Stimulated activated CD4-positive, alpha-beta T cell treated with anti-CD3 and anti-CD28 coated beads, TNF-alpha, amount 100 ng/mL, for 24 hours (primary cell): ENCODE results near the gene SNX9.
"Not testable (repeated sequence)": the region's sequence is repeated elsewhere in the genome, so short reads cannot be mapped to it uniquely, and the experiment has no call there.

Experiments used
- DNase-seq, 3 experiments: peaks; one replicate each; pipeline ENCODE4 v3.0.0-alpha.2; 2020; ENCODE audit warnings: low read depth in 3 of 3

The SNX9 gene

GRCh38 chr6:157953580-157954091, 130.6 kb downstream of the SNX9 start:
- no peak for DNase-seq

DNA sequence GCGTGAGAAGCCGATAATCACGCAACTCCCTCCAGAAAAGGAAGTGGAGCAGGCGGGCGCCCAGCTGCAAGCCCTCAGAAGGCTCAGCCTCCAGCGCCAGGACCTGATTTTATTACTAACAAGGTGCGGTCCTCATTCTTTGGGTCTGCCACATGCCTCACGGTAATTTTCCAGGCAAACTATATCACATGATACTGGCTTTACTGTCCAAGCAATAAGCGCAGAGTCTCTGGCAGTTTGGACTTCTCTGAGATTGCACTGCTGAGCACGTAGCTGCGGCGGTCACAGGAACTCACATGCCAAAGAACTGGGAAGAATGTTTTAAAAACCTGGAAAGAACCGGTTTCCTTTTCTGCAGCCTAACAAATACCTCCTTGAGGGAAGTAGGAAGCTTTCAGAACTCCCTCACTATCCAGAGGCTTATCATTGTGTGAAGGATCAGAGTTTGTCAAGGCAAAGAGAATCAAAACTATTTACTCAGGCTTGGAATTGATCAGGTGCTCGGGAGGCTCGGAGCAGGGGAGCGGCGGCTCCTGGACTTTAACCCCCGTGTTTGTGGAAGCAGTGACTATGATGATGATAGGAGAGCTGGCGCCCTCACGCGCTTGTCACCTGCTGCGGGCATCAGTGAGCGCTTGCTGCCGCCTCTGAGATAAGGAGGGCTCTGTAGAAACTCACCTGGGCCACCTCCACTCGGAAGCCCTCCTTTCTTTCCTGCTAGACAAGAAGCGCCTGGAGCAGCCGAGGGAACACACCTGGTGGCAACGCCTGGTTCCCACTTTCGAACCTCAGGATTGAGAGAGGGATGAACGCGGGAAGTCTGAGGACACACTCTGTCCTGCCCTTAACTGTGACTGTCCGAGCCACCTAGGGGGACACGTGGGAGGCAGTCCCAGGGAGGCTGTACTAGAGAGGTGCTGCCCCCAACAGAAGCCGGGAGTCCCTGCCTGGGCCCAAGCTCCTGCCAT, 131.4 kb downstream of the SNX9 start:
- no peak for DNase-seq

- DNase-seq: no peak
These were observed 132.6 kb downstream of the SNX9 start for GRCh38 chr6:157955675-157956074.

DNA sequence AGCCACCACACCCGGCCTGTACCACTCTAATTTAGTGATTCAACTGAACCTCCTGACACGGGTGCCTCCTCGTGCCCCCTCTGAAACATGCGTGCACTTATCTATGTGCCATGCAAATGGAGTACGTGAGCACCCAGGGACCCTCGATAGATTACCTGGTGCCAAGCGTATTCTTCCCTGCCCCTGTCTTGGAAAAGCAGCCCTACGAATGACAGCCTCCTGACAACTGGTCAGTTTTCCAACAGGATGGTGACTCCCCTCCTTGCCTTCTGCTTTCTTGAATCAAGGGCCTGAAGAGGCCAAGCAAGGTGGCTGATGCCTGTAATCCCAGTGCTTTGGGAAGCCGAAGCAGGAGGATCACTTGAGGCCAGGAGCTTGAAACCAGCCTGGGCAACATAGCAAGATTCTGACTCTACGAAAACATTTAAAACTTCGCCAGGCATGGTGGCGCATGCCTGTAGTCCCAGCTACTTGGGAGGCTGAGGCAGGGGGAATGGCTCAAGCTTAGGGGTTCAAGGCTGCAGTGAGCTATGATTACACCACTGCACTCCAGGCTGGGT, 133.2 kb downstream of the SNX9 start:
- no peak for DNase-seq

DNA sequence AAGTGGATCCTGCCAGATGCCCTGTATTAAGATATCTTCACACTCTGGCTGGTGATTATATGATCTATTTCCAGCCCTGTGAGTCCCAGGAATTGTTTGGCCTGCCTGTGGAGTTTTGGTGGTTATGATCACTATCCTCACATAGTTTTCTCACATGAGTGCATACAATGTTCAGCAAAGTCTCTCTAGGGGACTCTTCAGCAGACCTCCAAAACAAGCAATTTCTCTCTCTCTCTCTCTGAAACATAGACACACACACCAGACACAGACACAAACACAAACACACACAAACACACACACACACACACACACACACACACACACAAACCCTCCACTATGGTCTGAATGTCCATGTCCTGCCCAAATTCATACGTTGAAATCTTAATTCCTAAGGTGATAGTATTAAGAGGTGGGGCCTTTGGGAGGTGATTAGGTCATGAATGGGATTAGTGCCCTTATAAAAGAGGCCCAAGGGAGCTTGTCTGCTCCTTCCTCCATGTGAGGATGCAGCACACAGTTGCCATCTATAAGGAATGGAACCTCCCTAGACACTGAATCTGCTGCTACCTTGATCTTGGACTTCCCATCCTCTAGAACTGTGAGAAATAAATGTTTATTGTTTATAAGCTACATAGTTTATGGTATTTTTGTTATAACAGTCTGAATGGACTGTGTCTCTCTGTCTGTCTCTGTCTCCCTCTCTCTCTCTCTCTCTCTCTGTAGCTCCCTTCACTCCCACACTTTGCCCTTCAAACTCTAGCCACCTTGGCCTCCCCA, 136.6 kb downstream of the SNX9 start:
- no peak for DNase-seq

DNA sequence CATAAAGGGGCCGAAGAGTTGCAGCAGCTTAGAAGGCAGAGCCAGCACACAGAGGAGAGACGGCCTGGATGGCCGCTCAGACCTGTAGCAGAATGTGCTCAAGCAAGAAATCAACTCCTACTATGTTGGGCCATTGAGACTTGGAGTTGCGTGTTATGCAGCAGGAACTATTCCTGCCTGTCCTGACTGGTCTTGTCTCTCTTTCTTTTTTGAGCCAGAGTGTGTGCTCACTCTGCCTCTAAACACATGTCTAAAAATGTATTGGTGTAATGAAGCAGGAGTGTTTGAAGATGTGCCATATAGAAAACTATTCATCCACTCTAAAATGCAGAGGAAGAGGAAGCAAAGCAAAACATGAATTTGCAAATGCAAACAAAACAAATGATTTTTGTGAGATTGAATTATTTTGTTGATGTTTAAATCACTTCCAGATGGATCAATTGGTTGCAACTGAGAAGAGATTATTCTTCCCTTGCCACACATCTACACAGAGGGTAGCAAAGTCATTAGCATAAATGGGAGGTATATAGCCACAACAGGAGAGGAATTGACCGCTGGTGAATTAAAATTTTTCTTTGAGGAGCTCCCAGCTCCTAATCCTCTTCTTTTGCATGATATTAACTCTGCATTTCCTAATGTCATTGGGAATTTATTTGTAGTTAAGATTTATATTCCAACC, 138.2 kb downstream of the SNX9 start:
- DNase-seq: no peak

DNA sequence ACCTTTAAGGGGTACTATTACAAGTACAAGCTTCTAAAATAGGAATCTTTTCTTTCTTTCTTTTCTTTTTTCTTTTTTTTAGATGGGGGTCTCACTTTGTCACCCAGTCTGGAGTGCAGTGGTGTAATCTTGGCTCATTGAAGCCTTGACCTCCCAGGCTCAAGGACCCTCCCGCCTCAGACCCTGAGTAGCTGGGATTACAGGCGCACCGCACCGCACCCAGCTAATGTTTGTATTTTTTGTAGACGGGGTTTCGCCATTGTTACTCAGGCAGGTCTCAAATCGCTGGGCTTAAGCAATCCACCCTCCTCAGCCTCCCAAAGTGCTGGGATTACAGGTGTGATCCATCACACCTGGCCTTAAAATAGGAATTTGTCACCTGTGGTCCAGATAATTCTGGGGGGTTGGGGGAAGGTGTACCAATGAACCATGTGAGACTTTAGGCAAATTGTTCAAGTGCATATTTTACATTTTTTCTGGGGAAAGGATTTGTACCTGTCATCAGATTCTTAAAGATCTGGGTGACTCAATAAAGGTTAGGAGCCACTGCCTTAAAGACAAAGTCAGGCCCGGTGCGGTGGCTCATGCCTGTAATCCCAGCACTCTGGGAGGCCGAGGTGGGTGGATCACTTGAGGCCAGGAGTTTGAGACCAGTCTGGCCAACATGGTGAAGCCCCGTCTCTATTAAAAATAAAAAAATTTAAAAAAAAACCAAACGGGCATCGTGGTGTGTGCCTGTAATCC, 139.0 kb downstream of the SNX9 start:
- DNase-seq: no peak

DNA sequence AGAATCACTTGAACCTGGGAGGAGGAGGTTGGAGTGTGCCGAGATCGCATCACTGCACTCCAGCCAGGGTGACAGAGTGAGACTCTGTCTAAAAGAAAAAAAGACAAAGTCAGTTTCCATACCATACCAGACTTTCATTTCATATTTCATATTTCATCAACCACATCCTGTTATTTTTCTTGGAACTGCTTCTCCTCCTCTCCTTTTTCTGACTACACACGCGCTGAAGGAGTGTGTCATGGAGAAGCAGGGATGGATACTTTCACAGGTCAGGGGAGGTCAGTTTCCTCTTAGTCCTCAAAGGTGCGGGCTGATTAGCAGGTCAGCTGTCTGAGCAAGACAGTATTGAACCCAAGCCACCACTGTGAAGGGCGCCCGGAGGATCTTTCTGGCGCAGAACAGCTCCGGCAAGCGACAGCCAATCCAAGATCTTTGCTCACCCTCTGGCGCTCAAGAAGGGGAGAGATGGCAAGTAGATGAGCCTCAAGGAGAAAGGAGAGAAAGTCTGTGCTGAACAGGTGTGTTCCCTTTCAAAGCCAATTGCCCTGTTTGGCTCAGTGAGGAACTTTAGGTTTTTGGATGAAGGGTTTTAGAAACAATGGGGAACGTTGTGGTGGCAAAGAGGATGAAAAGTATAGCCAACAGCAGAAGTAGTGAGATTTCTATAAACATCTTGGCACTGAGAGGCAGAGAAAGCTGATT, 139.7 kb downstream of the SNX9 start:
- no peak for DNase-seq

DNA sequence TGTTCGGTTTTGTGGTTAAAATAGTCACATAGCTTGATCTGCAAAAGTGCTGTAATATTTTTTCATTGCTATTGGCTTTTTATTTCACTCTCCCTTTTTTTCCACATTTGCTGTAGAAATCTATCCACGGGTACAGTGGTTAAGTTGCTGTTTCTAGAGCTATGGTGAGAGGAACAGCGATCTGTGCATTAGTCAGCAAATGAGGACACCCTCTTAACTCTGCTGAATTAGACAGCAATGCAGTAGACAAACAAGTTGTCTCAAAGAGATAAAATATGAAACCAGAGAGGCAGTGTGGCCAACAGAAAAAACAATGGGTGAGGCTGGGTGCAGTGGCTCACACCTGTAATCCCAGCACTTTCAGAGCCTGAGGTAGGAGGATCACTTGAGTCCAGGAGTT, 141.1 kb downstream of the SNX9 start:
- no peak for DNase-seq

DNA sequence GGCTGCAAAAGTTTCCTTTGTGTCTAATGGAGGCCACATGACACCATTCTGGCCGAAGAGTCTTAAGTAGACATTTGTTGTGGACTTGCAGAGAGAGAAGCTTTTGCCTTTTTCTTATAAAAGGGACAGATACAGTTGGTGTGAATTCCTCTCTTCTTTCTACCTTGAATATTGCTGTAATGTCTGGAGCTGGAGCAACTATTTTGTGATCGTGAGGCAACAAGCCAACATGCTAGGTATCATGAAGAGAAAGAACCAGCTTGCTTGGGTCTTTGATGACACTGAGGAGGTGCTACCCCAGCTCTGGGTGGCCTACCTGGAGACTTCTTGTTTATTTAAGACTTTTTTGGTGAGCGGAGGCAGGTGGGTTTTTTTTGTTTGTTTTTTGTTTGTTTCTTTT, 142.3 kb downstream of the SNX9 start:
- DNase-seq: no peak

DNA sequence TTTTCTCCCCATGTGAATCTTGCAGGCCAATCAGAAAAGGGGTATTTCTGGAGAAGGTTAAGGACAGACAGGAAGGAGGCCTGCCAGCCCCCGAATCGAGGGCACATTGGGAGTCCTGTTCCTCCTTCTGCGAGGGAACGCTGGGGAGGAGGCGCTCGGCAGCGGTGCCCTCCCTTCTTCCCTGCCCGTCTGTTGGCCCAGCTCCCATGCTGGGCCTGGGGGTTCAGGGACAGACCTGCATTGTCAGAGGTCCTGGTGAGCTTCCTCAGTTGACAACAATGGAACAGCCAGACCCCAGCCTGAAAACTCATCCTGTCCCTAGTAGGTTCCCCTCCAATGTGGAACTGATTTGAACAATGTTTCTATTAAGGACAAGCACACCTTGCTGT, 143.5 kb downstream of the SNX9 start:
- no peak for DNase-seq

DNA sequence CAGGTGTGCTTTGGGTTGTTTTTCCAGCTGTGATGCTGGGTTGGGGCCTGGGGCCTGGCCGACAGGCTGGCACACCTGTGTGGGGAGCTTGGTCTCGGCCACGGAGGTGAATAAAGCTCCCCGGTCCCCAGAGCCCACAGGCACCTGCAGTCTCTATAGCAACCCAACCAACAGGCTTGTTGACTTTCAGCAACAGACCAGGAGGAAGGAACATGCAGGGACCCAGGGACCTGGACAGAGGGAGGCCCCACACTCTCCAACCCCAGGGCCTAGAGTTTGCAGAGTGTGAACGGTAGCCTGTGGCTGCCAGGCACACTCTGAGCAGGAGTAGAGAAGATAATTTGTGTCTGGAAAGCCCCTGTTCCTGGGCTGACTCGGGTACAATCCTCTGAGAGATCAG, 144.0 kb downstream of the SNX9 start:
- DNase-seq: no peak

GRCh38 chr6:157967486-157967885, 144.4 kb downstream of the SNX9 start:
- no peak for DNase-seq

DNA sequence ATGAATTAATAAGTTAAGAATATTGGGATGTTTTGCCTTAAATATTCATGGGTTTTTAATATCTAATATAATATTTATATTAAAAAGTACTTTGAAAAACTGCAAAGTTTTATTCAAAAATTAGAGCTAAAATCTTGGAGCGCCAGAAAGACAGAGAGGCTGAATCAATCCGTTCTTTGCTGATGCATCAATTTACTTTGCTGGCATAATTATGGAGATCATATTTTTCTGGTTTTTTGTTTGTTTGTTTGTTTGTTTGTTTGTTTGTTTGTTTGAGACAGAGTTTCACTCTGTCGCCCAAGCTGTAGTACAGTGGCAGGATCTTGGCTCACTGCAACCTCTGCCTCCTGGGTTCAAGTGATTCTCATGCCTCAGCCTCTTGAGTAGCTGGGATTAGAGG, 149.1 kb downstream of the SNX9 start:
- DNase-seq: not testable (repeated sequence)

- no peak for DNase-seq
These were observed 151.4 kb downstream of the SNX9 start for GRCh38 chr6:157974341-157974894.

- DNase-seq: no peak
These were observed 151.9 kb downstream of the SNX9 start for GRCh38 chr6:157974967-157975366.

- no peak for DNase-seq
These were observed 152.4 kb downstream of the SNX9 start for GRCh38 chr6:157975456-157975855.

DNA sequence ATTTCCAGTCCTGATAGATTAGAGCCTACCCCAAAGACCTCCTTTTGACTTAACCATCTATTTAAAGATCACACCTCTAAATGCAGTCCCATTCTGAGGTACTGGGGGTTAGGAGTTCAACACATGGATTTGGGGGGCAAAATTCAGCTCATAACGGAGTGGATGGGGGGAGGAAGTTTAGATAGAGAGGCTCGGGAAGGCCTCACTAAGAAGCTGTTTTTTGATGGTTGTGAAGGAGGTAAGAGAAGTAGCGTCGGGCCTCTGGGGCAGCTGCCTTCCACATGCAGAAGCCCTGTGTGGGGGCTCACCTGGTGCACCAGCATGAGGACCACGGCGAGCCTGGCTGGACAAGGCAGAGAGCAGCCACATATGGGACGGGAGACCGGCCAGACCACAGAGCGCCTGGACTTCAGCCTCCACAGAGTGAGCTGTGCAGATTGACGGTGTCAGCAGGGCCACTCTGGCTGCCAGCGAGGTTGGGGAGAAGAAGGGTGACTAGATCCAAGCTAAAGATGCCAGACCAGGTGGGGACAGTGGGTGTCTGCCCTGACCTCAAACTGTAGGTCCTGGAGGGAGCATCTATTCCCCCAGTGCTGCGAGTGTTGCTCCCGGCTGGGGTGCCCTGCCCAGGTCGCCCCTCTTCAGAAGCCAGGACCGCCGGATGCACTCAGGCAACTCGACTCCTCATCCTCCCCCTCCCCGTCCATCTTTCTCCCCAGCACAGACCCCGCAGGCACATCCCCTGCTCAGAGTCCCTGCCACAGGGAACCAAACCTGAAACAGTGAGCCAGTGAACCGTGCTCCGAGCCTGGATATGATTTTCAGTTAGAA, 153.5 kb downstream of the SNX9 start:
- DNase-seq: no peak

GRCh38 chr6:157977176-157977804, 154.2 kb downstream of the SNX9 start:
- DNase-seq: no peak
